NOMO-1 treated with dmso at 0.1 percent for 144 hours (cell line): Measurements from ENCODE around the gene F11.
"Not testable (repeated sequence)": the region's sequence is repeated elsewhere in the genome, so short reads cannot be mapped to it uniquely, and the experiment has no call there.

Experiments
- DNase-seq: peaks from one replicate; lab custom pipeline; 2025; ENCODE audit not compliant: unreplicated experiment; lab: John Stamatoyannopoulos, UW

The F11 gene

DNA sequence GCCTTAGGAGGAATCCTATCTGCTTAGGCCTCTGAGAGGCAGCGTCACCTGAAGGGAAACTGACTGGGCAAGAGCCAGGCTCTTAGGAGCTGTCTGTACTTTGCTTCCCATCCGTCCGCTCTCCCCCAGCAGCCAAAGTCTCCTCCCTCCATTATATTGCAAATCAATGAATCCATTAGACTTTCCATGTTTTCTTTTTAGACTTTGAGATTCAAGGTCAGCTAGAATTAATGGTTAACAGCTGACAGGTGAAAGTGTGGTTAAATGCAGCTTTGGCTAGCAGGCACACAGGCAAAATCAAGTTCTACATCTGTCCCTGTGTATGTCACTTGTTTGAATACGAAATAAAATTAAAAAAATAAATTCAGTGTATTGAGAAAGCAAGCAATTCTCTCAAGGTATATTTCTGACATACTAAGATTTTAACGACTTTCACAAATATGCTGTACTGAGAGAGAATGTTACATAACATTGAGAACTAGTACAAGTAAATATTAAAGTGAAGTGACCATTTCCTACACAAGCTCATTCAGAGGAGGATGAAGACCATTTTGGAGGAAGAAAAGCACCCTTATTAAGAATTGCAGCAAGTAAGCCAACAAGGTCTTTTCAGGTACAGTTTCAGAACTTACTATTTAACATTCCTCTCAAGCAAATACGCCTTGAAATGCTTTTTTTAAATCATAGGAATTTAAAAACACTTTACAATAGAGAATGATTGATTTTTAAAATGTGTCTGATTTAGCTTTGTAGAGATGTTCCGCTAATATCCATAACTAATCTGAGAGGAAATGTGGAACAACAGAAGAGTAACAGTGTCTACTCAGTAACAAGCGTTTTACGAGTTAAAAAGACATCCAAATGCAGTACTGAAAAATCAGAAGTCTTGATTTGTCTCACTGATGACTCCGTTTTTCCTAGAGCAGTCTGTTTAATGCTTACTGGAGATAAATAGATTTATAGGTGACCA is at the start of gene F11:
Gene F11, plus strand, starts transcription at position 507 of the 970 bp plus-strand sequence. CDS start 948 bp downstream, outside the sequence.
- no peak for DNase-seq

DNA sequence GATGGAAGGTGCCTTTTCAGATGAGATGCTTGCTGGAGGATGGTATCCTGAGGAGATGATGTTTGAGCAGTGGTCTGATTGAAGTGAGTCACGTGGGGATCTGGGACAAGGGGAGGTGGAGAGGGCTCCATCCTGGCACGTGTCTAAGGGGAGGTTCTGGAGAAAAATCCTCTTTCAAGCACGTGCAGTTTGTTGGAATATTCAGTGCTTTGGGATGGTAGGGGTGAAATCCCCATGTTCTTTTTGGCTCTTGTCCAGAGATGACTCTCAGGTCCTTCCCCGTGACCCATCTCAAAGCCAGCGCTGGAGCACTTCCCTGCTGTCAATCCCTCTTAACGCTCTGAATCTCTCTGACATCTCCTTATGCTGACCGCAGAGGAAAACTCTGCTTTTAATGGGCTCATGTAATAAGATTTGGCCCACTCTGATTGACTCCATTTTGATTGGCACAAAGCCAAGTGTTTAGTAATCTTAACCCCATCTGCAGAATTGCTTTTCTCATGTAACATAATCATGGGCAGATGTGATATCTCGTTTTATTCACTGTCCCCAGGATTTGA is 49.4 kb upstream of the F11 start:
- no peak for DNase-seq

DNA sequence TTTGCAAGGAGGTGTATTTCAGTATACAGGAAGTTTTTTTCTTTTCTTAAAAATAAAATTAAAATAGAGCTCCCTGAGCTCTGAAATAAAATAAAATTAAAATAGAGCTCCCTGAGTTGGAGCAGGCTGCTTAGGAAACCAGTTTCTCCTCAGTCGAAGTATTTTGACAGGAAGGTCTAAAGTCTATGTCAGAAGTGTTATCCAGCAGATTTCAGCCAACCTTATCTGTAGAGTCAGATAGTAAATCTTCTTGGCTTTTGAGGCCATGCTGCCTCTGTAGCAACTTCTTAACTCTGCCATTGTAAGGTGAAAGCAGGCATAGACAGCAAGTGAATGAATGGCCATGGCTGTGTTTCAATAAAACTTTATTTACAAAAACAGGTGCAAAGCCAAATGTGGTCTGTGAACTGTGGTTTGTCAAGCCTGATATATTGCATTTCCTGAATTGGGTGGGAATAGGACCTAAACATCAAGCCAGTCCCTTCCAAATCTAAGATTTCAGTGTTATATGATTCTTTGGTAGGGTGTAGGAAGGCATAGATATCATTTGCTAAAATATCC is 48.2 kb upstream of the F11 start:
- no peak for DNase-seq

DNA sequence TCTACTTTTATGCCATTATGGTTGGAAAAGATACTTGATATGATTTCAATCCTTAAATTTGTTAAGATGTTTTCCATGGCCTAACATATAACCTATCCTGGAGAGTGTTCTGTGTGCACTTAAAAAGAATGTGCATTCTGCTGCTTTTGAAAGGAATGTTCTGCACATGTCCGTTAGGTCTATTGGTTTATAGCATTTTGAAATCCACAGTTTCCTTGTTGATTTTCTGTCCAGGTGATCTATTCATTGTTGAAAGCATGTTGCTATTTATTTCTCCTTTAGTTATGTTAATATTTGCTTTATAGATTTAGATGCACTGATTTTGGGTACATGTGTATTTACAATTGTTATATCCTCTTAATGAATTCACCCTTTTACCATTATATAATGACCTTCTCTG is 44.4 kb upstream of the F11 start:
- no peak for DNase-seq

DNA sequence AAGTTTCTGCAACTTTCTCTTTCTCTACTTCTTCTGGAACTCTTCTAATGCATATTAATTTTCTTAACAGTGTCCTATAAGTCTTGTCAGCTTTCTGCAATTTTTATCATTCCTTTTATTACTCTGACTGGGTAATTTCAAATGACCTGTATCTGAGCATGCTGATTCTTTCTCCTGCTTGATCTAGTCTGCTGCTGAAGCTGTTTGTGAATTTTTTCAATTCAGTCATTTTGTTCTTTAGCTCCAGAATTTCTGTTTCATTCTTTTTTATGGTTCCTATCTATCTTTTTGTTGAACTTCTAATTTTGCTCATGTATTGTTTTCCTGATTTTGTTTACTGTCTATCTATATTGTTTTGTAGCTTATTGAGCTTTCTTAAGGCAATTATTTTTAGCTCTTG is 40.1 kb upstream of the F11 start:
- DNase-seq, result no peak

DNA sequence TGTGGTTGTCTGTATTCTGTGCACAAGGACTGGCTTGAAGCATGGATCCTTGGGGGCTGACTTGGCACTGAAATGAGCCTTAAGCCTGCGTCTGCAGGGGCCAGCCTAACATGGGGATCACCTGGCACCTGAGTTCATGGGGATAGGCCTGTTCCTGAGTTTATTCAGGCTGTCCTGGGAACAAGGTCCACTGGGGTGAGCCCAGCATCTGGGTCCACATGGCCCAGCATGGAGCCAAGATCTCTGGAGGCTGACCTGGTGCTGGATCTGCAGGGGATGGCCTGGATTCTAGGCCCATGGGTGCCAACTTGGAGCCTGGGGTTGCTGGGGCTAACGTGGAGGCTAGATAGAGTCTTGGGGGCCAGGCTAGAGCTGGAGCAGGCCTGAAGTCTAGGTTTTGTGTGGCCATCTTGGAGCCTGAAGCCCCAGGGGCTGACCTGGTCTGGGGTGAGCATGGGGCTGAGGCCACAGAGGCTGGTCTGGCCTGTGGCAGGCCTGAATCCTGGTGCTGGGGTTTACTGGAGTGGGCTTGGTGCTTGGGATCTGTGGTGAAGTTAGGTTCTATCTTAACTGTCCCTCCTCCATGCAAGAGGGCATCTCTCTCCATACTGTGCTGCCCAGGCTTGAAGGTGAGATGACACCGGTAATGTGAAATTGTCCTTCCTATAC is 39.3 kb upstream of the F11 start:
- no peak for DNase-seq

DNA sequence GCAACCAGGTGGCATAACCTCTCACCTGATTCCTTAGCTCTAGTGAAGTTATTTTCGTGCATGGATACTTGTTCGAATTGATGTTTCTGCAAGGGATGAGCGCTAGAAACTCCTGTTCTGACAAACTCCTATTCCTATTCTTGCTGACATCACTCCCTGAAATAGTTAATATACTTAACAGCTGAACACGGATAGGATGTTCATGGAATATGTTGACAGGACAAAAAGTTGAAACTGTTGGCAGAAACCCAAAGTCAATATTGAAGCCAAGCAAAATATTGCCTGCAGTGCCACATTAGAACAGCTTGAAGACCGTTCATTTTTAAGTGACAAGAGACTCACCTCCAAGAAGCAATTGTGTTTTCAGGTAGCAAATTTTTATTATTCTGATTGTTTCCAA is 38.8 kb upstream of the F11 start, which contains the start of gene KLKB1:
Gene KLKB1, plus strand, starts transcription at position 287 of the 400 bp plus-strand sequence. CDS start 689 bp downstream, outside the sequence.
- no peak for DNase-seq

DNA sequence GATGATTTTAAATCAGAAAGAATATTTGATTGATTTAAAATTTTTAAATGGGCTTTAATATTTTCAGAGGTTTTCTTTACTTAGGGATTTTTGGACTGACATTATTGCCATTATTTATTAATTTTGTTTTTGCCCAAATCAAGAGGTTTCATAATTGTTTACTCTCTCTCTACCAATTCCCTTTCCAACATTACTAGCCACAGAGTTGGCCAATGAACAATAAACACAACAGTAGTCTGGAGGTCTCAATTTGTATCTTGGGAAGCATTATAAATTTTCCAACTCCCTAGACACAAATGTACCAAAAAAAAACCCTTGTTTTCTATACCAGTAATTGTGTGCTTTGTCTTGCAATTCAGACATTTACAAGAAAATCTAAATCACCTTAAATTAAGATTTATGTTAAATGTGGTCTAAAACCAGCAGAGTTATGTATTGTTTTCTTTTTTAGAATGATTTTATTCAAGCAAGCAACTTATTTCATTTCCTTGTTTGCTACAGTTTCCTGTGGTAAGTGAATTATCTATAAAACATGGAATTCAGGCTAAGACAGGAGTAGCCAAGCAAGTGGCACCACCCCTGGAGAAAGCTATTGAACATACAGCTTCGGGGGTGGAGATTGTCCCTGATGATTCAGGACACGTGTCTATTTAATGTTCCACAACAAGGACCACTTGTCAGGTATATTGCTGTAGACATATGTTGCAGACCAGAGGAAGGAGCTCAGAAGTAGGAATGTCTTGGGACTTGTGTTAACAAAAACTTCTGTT is 38.1 kb upstream of the F11 start:
- no peak for DNase-seq

DNA sequence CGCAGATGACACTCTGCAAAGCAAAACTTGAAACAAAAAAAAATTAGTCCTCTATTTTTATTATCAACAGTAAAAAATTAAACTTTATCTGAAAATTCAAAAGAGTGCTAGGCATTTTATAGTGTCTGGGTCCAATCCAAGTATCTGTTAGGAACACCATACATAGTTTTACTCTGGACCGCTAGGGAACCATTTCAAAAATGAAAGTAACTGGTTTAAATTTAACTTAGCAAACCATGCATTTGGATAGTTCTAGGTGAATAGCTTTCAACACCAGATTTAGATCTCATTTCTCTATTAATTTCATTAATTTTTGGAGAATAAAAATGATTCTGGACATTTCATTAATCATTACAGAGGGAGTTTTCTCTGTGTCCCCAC is 37.5 kb upstream of the F11 start:
- no peak for DNase-seq

DNA sequence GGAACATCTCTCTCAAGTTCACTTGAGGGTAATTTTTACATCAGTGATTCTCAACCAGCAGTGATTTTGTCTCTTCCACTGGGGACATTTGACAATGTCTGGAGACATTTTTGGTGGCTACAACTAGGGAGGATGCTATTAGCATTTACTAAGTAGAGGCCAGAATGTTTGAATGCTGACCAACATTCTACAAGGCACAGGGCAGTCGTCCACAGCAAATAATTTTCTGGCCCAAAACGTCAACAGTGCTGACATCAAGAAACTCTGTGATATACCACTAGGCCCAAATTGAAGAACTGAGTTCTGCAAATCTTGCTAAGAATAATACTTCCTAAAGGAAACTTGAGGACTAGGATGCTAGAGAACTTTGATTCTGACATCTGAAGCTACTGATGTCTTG is 31.6 kb upstream of the F11 start:
- DNase-seq, result no peak

DNA sequence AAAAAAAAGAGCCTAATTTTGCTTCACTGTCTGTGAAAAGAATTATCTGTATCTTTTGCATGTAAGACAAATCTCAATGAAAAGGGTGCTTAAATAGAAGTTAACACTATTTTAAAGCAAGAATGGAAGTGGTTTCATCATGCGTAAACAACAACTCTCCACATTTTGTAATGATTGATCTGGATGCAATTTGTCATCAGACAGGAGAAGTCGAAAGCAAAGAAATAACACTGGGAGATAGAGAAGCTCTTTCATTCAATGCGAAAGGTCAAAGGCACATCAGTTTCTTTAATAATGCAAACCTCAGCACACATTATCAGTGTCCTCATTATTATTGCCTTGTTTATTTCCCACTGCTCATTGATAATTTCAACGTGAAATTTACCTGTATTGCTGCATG is 29.9 kb upstream of the F11 start:
- DNase-seq, result no peak

DNA sequence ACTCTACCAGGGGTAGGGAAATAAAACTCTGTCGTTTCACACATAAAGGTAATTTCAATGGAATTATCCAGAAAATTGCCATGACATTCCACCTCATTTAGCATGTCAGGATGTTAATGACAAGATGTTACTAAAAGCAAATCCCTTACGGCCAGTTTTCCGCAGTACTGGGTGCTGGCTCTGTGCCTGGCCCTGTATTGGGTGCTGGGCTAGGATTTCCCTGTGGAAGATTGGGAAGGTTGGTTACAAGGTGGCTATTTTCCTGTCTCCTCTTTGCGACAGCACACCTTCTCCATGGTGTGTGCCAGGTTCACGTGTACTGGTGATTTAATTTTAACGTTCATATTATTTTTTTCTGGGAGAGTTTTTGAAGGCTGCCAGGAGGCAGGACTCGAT is 25.5 kb upstream of the F11 start:
- DNase-seq, result no peak

DNA sequence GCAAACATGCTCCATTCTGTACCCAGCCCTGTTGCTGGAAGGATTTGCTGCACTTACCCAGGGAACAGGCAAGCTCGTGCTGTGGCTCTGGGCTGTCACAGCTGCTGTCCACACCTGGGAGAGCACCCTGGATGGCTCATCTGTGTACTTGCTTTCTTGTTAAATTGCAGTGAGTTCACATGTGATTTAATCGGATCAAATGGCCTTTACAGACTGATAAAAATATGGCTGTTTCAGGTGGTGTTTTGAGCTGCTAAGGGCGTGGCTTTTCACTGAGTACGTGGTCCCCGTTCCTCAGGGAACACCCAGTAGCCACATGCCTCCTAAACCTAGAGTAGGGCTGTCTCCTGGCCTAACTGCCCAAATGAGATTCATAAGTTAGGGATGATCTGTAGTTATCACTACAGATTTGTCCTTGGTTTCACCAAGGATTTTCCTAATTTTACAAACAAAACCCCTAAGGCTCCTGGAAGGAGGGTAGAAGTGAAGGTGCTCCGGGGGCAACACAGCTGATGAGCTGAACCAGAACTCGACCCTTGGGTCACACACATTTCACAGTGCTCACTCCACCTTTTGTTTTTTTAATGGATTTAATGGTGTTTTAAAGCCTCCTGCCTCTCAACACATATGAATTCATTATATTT is 25.0 kb upstream of the F11 start:
- no peak for DNase-seq

DNA sequence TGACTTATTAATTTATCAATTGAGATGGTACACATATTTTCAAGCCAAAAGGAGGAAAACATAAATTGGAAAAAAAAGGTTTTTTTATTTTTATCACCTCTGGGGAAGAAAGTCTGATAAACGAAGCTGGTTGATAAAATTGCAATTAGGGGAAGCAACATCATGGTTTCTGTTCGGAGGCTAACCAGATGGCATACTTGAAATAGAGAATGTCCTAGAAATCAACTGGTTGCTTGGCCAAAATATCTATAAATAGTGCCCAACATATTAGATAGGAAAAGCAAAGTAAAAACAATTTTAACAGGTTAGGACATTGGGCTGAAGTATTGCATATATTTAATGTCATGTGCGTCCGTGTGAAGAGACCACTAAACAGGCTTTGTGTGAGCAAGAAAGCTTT is 24.4 kb upstream of the F11 start:
- no peak for DNase-seq

DNA sequence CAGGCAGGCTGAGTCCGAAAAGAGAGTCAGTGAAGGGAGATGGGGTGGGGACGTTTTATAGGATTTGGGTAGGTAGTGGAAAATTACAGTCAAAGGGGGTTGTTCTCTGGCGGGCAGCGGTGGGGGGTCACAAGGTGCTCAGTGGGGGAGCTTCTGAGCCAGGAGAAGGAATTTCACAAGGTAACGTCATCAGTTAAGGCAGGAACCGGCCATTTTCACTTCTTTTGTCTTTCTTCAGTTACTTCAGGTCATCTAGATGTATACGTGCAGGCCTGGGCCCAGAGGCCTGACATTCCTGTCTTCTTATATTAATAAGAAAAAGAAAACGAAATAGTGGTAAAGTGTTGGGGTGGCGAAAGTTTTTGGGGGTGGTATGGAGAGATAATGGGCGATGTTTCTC is 24.0 kb upstream of the F11 start:
- DNase-seq, result not testable (repeated sequence)

DNA sequence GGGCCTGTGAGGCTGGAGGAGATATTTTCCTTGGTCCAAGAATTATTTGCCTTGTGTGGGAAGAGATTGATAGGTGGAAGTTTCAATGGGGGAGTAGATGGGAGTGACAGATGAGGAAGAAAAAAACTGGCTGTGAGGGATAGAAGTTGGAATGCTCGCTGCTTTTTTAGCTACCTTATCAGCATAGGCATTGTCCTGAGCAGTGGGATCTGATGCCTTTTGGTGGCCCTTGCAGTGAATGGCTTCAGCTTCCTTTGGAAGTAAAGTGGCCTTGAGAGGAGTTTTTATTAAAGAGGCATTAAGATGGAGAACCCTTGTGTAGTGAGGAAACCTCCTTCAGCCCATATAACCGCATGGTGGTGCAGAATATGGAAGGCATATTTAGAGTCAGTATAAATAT is 22.7 kb upstream of the F11 start:
- no peak for DNase-seq

DNA sequence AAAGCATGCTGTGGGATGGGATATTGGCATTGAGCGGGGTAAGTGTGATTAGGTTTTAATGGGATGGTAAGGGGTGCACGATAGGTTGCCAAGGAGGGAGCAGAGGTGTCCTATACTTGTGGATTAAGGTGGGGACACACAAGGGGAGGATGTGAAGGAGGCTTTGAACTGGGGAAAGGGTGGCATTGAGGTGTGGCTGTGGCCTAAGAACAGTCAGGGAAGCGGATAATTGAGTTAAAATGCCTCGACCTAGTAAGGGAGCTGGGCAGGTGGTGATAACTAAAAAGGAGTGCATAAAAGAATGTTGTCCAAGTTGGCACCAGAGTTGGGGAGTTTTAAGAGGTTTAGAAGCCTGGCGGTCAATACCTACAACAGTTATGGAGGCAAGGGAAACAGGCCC is 21.2 kb upstream of the F11 start:
- no peak for DNase-seq

DNA sequence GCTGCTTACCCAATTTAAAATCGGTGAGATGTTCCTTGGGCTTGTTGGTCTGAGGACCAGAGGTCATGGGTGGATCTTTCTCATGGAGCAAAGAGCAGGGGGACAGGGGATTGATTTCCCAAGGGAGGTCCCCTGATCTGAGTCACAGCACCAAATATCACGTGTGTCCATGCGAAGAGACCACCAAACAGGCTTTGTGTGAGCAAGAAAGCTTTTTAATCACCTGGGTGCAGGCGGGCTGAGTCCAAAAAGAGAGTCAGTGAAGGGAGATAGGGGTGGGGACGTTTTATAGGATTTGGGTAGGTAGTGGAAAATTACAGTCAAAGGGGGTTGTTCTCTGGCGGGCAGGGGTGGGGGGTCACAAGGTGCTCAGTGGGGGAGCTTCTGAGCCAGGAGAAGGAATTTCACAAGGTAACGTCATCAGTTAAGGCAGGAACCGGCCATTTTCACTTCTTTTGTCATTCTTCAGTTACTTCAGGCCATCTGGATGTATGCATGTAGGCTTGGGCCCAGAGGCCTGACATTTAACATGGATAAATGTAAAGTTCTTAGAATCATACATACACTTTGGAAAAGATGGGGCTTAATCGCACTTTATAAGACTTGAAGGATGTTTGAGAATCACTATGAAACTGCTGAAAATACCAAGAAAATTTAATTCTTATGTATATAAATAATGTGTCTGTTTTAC is 18.8 kb upstream of the F11 start:
- not testable (repeated sequence) for DNase-seq

DNA sequence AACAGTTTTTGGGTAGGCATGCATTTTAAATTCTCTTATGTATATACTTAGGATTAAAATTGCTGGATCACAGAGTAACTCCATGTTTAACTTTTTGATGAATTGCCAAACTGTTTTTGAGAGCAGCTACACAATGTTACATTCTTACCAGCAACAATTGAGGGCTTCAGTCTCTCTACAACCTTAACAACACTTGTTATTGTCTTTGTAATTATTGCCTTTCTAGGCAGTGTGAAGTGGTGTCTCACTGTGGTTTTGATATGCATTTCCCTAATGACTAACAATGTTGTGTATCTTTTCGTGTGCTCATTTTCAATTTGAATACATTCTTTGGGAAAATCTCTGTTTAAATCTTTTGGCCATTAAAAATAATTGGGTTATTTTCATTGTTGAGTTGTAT is 17.3 kb upstream of the F11 start:
- no peak for DNase-seq
